HG02970 (cell line): ENCODE data around the gene KSR1.
"Not testable (repeated sequence)": the region's sequence is repeated elsewhere in the genome, so short reads cannot be mapped to it uniquely, and the experiment has no call there.

Experiments used
- ATAC-seq: cut with Tn5 transposase; IDR thresholded peaks from one replicate; pipeline ENCODE4 v1.9.1; 2021; ENCODE audit warnings: mild to moderate bottlenecking, moderate library complexity, moderate number of reproducible peaks; ENCODE audit not compliant: unreplicated experiment, low FRiP score

Gene KSR1

DNA sequence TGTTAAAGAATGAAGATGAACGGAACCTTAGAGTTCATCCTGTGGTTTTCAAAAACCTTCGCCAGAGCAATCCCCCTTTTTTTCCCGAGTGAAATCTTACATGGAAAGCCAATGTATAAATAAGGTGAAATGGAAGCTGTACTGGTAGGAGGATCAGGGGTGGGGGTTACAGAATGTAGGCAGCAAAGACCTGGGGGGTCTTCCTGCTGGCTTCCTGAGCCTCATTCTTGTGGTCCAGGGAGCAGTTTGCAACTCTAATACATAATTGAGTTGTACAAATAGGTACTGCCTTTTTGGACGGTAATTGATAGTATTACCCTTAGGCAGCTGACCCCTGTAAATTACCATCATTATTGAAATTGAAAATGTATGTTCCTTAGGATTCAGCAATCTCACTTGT lies 34.1 kb downstream of the KSR1 start:
- ATAC-seq, result no peak

DNA sequence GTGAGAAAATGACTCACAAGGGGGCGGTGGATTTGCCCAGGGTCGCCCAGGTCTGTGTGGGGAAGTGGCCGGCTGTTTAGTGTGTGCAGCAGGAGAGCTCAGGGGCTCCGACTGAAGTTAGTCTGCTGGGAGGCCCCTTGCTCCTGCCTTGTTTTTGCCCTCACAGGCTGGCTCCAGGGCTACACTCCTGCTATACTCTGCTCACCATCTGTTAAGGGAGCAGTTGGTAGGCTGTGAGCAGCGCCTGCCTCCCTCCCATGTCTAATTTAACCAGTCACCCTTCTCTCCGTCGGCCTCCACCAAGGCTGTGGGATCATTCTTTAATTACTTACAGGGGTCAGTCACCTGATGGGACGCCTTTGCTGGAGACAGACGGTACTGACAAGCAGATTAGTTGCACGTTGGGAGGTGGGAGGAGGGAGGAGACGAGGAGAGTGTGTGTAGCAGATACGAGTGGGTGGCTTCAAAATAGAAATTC lies 35.5 kb downstream of the KSR1 start:
- ATAC-seq, result no peak

DNA sequence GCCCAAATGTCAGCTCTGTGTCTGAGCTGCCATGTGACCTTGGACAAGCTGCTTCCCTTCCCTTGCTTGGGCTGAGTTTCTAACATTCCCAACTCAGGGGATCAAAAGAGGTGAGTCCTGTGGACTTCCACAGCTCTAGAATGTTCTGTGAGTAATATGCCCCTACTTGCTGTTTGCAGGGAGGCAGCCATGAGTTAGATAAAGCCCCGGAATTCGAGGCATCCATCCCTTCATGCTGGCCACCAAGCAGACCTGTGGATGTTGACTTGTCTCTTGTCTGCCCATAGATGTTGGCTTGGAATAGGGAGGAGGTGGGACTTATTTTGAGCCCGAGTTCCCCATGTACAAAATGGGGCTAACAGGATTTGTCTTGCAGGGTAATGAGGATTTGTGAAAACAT lies 36.2 kb downstream of the KSR1 start:
- no peak for ATAC-seq

DNA sequence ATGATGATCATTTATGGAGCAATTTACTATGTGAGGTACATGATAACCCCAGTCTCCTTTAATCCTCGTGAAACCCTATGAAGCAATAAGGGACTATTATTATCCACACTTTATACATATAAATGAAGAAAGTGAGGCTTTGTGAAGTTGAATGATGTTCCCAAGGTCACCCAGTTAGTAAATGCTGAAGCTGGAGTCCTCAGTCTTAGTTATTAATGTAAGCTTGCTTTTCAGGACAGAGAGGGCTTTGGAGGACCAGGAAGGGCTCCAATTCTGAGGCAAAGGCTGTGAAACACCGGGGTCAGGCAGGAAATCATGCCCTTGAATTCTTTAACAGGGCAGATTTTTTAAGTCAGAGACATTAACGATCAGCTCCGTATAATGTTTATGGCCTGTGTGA lies 36.8 kb downstream of the KSR1 start:
- no peak for ATAC-seq

DNA sequence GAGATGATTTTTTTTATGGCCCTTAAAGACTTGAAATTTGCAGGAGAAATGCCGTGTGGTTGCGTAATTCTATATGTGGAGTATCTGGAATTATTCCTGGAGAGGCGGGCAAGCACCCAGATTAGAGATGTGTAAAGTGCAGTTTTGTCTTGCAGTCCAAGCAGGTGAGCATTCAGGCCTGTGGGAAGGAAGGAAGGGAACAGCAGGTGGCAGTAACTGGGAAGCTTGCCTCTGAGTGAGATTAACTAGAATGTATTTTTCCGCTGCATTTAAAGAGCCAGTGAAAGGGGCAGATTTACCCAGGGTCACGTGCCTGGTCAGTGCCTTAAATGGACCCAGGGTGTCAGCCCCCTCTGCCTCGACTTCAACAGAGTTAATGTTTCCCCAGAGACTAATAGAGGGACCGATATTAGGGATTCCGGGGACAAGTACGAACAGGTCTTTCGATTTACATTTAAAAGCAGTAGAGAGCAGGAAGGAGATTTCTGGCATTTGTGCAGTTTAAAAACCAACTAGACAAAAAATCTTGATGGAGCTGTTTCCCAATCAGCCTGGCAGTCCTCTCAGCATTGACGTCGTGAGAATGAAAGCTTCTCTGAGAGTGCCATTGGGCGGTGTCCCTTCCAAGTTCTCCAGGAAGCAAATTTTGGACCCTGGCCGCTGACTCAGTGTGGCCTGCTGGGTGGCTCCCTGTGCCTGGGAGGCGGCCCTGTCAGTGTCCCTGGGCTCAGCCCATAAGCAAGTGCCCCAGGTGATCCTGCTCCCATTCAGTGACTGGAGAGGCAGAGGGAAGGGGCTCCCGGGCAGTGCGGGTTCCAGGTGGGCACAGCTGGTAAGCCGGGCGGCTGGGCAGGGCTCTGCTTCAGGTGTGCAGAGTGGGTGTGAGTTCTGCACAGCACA lies 38.2 kb downstream of the KSR1 start:
- ATAC-seq, result no peak

DNA sequence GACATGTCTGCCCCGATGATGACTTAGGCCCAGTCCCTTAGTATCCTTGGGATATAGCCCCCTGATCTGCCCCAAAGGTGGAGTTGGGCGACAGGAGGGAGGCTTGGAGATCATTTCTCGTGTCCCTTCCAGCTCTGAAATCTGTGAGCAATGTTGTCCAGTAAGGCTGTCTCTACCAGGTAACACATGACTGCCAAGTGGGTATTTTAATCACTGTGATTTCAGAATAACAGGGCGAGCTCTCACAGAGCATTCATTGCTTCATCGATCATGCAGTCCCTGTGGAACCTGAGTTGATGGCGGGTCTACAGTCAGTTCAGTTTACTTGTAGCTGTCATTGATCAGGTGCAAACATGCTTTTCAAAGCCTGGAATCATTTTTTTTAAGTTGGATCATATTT lies 39.2 kb downstream of the KSR1 start:
- ATAC-seq, result no peak

DNA sequence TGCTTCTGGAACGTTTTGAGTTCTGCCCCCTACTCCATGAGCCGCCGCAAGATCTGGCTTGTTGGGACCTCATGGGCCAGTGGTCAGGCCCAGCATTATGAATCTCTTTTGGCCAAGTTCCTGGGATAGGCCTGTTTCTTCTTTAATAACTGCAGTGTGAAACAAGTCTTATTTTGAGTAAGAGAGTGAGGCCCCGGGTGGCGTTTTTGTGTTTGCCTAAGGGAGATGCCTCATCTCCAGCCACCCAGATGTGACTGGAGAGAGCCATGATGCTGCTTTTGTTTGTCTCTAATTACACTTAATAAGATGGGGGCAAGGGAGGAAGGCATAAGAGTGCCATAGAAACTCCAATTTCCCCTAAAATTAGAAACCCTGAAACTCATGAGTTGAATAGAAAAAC lies 39.8 kb downstream of the KSR1 start:
- ATAC-seq, result no peak

DNA sequence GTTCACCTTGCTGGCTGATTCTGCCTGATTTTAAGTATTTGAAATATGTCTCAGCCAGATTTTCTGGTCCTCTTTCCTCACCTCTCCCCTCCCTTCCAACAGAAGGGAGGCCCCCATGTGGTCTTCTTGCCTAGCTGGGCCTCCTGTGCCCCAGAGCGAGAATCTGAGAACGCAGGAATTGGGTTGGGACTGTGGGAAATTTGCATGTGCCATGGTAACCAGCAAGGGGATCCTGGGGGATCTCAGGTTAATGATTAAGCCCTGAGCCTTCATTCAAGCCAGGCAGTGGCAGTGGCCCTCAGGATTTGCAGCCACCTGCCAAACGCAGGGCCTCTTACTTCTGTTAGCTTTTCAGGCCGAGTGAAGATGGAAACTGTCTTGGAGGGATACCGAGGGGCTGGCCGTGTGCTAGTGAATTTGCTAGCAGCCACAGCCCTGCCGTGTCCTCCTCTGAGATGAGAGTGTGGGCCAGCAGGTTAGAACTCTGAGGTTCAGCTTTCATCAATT lies 40.2 kb downstream of the KSR1 start:
- ATAC-seq, result no peak

DNA sequence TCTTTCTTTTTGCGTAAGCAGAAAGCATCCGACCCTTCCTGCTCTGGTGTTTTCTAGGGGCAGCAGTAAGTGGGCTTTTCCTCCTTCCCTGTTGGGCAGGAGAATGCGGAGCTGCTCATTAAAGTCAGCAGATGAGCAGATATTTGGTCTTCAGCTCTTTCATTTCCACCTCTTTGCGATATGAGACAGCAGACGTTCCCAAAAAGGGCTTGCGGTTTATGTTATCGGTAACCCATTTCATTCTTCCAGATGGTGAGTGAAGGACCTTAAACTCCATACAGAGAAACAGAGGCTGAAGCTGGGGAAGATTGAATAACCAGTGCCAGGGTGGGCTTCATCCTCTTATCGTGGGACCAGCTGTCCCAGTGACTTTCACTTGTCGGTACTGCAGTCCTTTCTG lies 40.7 kb downstream of the KSR1 start:
- ATAC-seq, result no peak

DNA sequence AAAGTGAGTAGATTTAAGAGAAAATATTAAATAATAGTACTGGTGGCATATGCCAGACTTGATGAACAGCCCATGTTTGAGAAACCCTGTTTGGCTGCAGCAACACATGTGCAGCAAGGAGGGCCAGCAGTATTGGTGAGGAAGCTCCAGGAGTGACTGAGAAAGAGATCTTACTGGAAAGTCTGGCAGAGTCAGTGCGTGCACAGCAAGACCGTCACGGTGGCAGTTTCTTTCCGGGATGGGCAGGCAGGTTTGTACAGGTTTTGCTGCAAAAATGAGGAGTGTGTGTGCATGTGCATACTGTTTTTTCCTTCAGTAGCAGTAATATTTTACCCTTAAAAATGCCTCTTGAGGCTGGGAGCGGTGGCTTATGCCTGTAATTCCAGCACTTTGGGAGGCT lies 41.4 kb downstream of the KSR1 start:
- no peak for ATAC-seq

DNA sequence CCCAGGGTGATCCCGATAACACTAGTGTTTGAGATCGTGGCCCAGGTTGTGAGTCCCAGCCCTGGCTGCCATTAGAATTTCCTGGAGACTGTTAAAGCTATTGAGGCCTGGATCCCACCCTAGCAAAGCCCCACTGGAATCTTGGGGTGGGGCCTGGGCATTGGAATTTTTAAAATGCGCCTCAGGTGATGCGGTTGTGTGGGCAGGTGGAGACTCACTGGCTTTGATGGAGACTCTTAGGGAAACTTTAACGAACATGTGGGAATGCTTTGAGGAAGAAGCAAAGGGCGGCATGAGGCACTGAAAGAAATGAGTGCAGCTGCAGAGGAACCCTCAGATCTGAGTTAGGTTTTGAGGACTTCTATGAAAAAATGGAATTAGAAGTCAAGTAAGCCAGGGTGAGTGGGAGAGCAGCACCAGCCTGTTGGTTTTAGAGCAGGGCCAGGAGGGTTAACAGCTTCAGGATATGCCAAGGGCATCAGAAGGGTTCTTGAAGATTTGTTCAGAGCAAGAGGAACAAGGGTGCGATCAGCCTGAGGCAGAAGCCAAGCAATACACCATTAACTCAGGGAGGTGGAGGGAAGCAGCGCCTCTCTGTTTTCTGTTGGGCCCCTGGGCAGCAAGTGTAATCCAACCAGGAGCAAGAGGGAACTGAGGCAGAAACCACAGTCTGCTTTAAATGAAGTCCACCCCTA lies 42.5 kb downstream of the KSR1 start:
- ATAC-seq, result no peak

DNA sequence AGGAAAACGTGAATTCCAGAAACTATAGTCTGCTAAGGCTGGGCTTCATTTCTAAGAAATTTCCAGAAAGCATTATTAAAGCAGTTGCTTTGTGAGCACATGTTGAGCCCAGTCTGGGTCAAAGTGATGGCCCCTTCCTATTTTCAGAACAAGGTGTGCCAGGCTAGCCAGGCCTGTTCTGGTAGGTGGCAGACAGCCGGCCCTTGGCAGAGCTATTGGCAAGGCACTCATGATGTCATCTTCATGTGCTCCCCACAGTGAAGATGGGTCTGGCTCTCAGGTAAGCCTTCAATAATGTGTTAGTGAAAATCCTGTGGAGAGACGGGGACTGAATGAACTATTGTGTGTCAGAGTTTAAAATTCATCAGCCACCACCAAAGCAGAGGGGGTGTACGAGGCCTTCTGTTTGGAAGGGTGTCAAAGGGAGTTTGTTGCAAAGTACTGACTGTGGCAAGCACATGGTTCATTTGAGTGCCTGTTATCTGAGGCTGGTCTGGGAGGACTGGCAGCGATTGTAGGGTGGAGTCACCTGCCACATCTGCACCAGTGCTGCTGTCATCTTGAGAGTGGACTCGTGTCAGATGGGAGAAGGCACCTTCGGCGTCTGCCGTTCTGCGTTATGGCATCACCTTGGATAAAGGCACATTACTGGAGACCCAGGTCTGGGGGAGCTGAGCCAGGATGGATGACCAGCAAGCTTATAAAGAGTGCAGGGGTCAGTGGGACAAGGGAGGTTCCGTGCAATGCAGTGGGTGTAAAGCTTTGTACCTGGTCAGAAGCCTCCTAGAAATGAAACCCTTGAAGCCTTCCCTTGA lies 43.4 kb downstream of the KSR1 start:
- no peak for ATAC-seq

DNA sequence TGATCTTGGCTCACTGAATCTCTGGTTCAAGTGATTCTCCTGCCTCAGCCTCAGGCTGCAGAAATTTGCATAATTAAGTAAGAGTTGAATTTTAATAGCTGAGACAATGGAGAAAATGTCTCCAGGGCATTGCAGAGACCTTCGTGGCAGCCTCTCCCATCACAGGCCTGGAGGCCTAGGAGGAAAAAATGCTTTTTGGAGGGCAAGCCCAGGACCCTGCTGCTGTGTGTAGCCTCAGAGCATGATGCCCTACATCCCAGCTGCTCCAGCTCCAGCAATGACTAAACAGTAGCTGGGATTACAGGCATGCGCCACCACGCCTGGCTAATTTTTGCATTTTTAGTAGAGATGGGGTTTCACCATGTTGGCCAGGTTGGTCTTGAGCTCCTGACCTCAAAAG lies 45.1 kb downstream of the KSR1 start:
- not testable (repeated sequence) for ATAC-seq

DNA sequence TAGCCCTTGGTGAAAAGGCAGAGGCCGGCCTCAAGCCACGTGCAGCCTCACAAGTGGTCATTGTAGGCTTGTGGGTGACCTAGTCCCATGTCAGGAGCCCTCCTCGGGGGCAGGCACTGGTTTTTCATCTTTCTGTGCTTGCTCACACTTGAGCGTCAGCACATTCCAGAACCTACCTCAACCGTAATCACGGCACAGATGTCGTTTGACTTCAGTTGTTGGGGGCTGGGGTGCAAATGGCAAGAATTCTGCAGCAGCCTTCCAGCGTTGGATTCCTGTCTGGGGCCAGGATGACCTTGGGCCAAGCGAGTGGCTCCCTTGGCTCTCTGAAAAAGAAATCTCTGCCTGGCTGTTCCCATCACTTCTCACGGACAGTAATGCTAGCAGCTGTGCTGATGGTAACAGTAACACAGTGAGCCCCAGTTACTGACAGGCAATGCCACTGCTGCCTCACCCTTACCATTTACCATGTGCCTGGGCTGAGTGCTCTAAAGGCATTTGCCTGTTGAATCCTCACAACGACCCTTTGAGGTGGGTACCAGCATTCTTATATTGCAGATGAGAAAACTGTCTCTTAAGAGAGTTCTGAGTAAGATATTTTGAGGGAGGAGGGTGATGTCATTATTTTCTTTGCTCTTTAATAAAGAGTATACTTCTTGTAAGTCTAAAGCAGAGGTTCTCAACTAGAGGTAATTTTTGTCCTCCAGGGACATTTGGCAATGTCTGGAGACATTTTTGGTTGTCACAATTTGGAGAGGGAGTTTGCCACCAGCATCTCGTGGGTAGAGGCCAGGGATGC lies 46.5 kb downstream of the KSR1 start:
- ATAC-seq, result no peak

DNA sequence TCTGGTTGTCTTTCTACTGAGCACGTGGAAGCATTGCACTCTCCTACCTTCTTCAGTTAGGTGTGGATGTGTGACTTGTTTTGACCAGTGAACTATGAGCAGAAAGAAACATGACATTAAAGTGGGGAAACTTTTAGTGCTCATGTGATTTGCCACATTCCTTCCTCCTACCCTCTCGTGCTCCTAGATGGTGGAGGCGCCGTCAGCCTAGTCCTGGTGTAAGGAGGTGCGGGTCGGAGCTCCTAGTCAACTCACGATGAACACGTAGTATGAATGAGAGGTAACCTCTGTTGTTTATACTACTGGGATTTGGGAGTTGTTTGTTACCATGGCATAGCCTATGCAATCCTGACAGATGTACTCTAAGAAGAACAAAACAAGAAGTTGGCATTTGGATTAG lies 47.4 kb downstream of the KSR1 start:
- ATAC-seq, result no peak

DNA sequence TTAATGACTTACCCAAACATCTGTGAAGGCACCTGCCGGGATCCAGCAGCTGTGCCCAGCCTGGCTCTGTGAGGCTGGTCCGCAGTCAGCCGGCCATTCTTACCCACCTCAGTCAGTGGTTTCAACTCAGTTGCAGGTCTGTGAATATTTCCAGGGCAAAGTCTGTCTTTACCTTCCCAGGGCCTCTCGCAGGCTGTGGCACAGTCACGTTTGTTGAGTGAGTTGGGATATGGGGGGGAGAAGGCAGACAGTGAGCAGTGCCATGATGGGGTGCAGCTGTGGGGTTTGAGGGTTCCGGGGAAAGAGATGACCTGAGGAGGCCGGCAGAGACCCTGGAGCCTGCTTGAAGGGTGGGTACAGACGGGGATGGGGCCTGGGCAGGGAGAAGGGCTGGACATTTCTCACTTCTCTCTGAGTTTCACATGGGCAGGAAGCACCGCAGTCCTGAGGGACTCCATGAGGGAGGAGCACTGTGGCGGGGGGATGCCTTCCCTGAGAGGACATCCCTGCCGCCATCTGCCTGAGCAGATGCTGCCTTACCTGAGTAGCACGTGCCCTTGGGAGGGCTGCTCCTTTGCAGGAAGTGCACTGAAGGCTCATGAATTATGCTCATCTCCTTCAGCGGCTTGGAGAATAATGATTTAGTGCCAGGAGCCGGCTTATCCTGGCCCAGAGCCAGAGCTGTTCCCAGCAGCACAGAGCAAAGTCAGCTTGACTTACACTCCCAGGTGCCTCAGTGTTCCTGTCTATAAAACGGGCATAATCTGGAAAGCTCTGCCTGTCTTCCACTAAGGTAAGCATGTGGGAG lies 48.1 kb downstream of the KSR1 start:
- ATAC-seq, result no peak

DNA sequence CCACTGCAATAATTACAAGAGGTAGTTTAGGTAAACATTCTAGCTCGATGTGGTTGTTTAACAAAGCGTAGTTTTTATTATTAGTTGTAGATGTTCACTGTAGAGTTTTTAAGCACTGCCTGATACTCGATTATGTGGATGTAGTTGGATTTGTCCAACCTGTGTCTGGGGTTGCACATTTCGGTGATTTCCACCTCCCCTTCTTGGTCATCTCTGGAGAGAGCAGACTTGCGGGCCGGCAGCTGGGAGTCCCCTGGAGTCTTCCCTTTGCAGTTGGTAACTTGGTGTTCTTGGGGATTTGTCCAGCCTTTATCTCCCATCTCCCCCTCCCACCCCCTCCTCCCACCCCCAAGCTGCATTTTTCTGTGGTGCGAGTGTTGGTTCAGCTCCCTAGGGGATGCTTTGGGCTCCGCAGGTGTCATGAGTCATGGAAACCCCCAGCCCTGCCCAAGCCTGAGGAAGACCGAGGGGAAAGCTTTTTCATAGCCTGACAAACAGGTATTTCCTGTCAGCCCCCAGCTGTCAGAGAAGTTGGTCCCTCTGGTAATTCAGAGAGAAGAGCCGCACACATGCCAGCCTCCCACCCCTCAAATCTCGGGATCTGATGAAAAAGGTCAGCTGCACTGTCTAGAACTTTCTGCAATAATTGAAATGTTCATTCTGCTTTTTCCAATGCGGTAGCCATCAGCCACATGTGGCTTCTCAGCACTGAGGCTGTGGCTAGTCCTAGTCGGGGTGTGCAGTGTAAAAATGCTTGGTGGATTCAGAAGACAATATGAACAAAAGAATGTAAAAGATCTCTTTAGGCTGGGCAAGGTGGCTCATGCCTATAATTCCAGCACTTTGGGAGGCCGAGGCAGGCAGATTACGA lies 50.3 kb downstream of the KSR1 start:
- peak; percentile 53 for ATAC-seq

DNA sequence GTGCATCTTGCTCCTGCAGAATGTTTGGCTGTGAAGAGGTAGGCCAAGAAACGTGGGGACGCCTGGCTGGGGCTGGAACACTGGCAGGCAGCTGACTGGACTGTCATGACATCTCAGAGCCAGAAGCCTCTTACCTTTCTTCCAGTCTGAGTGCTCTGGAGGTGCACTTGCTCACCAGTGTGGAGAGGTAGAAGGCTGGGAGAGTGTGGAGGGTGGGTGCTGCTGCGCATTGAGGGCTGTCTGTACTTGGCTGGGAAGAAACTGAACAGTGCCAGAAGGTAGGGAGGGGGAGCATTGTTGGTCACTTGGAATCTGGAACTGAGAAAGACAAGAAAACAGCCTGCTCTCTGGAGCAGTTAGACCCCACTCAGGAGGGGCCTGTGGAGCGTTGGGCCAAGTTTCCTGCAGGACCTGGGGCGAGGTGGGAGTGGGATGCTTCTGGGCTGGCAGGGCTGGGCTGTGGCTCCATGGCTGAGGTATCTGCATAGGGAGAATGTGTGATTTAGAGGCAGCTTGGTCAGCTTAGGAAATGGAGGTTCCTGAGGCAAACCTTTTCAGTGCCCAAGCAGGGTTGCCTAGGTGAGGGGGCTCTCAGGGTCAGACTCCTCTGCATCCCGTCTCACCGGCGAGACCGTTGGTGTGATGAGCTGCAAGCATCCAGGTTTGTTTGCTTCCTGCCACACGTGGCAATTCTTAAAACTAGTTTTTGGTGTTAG lies 55.1 kb downstream of the KSR1 start:
- ATAC-seq, result no peak
